ENCODE measurements around the gene OR2K2.
"Not testable (repeated sequence)": the region's sequence is repeated elsewhere in the genome, so short reads cannot be mapped to it uniquely, and the experiment has no call there.

OR2K2 gene

GRCh38 chr9:111297066-111297824 lies 32.8 kb downstream of the OR2K2 start:
- no peak for DNase-seq (ENCODE audit: low spot score)

DNA sequence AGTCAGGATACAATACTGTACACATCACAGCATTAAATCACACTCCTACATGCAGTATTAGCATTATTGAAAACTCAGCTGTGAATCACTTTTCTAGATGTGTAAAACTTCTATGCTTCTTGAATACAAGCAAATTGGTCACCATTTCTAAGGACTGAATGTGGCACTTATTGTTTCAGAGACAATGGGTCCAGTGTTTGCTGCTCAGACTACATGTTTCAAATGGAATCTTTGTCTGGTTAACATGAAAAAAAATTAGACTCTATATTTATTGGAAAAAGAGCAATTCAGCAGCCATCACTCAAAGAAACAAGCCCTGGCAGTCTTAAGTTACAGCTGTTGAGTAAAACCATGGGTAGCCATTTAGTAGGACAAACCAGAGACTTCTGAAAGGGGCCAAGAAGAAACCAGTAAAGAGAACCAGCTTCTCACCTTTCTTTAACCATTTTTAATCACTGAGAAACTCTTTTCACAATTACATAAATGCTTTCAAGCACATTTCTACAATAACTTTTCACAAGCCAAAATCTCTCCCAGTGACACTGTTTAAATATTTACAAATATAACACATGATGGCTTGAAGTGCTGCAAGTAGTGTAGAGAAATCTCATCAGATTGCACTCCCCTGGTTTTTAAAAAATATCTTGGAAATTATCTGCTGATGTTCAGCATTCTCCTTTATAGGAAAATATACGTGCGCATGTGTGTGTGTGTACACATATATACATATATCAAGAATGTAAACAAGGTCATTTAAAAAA lies 35.2 kb downstream of the OR2K2 start:
- DNase-seq (ENCODE audit: low spot score), result no peak

DNA sequence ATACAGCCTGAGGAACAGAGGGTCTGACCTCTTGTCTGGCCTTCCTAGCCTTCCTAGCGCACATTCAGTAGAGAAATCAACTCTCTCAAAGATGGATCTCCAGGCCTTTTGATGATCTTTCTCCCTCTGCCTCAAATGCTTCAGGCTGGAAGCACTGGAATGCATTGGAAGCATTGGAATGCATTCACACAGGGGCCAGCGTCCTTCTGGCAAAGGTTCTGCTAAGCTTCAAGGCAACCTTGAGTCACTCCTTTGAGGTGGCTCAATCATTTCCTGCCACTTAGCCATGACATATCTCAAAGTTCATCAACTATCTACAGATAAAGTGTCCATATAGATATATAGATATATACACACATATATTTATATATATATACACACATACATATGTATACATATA lies 42.9 kb downstream of the OR2K2 start:
- DNase-seq (ENCODE audit: low spot score), result no peak

- no peak for DNase-seq (ENCODE audit: low spot score)
Observed at GRCh38 chr9:111284703-111285102, 45.3 kb downstream of the OR2K2 start.

DNA sequence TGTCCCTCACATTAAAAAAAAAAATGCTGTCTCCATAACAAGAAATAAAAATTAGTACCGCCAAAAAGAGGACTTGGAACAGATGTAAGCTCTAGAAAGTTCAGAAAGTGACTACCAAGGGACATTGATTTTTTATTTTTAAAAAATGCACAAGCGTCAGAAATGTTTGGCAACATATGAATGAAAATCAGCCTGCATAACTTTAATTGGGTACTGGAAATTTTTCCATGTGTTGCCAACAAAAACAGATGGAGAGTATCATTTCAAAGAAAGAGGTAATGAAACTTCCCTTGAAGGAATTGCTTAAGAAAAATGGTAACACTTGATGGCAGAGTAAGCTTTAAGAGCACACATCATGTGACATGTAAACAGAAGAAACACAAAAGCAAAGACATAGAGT lies 47.2 kb downstream of the OR2K2 start:
- no peak for DNase-seq (ENCODE audit: low spot score)

- DNase-seq (ENCODE audit: low spot score), result not testable (repeated sequence)
Observed at GRCh38 chr9:111280795-111281194, 49.2 kb downstream of the OR2K2 start.
